IMR-90 (cell line): Measurements from ENCODE around the gene JAKMIP2.

Experiments
- BHLHE40 ChIP-seq: fragments of 150-350 bp; IDR thresholded peaks from 2 replicates; pipeline ENCODE4 v1.6.1; 2016; ENCODE audit warnings: mild to moderate bottlenecking, low read depth, low read length
- CEBPB ChIP-seq: IDR thresholded peaks from 2 replicates; pipeline ENCODE4 v1.6.1; 2012; ENCODE audit warnings: low read depth, low read length, improper control_type of control experiment
- CTCF ChIP-seq: conservative IDR thresholded peaks from 2 replicates; pipeline ENCODE4 v1.5.1; 2012; ENCODE audit warnings: mild to moderate bottlenecking, low read depth, low read length, improper control_type of control experiment
- ELK1 ChIP-seq: fragments of 150-350 bp; IDR thresholded peaks from 2 replicates; pipeline ENCODE4 v1.6.1; 2016; ENCODE audit warnings: low read depth, mild to moderate bottlenecking, low read length, moderate library complexity, borderline replicate concordance
- FOS ChIP-seq: fragments of 150-350 bp; IDR thresholded peaks from 2 replicates; pipeline ENCODE4 v1.6.1; 2016; ENCODE audit warnings: low read depth, low read length
- MAFK ChIP-seq: IDR thresholded peaks from 2 replicates; pipeline ENCODE4 v1.6.1; 2012; ENCODE audit warnings: low read depth, low read length, improper control_type of control experiment
- MAZ ChIP-seq: IDR thresholded peaks from 2 replicates; pipeline ENCODE4 v1.6.1; 2012; ENCODE audit warnings: low read depth, mild to moderate bottlenecking, low read length, improper control_type of control experiment, moderate library complexity, borderline replicate concordance
- MXI1 ChIP-seq: IDR thresholded peaks from 2 replicates; pipeline ENCODE4 v1.6.1; 2012; ENCODE audit warnings: low read depth, mild to moderate bottlenecking, low read length, moderate library complexity, borderline replicate concordance
- POLR2A ChIP-seq: IDR thresholded peaks from 2 replicates; pipeline ENCODE4 v1.6.1; 2012; ENCODE audit warnings: mild to moderate bottlenecking, low read depth, low read length
- RAD21 ChIP-seq: IDR thresholded peaks from 2 replicates; pipeline ENCODE4 v1.6.1; 2012; ENCODE audit warnings: low read length, improper control_type of control experiment
- RCOR1 ChIP-seq: IDR thresholded peaks from 2 replicates; pipeline ENCODE4 v1.6.1; 2012; ENCODE audit warnings: mild to moderate bottlenecking, low read length, improper control_type of control experiment; ENCODE audit not compliant: insufficient replicate concordance
- RFX5 ChIP-seq: IDR thresholded peaks from 2 replicates; pipeline ENCODE4 v1.8.0; 2012; ENCODE audit warnings: low read depth, mild to moderate bottlenecking, low read length, moderate library complexity
- SMC3 ChIP-seq: fragments of 150-350 bp; IDR thresholded peaks from 2 replicates; pipeline ENCODE4 v1.6.1; 2016; ENCODE audit warnings: low read depth, mild to moderate bottlenecking, antibody characterized with exemption, low read length, moderate library complexity
- USF2 ChIP-seq: fragments of 150-350 bp; IDR thresholded peaks from 2 replicates; pipeline ENCODE4 v1.6.1; 2017; ENCODE audit warnings: mild to moderate bottlenecking, antibody characterized with exemption, low read length, low read depth

- TF ChIP-seq POLR2A (no peak), USF2 (no peak), ELK1 (no peak), CTCF (no peak), BHLHE40 (no peak), RCOR1 (no peak), CEBPB (no peak), RAD21 (no peak), MAZ (no peak), MXI1 (no peak), SMC3 (no peak), FOS (no peak), RFX5 (no peak), MAFK (no peak)
Measured at GRCh38 chr5:147819261-147819770, 36.8 kb upstream of the JAKMIP2 start.
